Measurements from ENCODE around the gene JAM3.

DNA sequence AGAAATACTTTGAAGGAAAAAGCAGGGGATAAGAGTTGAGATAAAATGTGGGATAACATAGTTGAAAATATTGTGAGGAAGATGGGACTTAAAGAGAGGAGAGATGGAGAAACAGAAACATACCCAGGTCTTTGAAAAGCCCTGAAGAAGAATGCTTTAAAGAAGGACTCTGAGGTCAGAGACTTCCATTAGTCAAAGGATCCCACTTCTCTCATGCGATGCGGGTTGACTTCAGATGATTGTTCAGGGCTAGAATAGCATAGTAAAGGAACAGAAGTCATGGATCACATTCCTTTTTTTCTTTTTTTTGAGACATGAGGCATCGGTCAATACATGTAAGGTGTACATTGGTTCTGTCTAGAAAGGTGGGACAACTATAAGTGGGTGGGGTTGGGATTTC lies 3.5 kb upstream of the JAM3 start:
- TF ChIP-seq, protein P1, sequence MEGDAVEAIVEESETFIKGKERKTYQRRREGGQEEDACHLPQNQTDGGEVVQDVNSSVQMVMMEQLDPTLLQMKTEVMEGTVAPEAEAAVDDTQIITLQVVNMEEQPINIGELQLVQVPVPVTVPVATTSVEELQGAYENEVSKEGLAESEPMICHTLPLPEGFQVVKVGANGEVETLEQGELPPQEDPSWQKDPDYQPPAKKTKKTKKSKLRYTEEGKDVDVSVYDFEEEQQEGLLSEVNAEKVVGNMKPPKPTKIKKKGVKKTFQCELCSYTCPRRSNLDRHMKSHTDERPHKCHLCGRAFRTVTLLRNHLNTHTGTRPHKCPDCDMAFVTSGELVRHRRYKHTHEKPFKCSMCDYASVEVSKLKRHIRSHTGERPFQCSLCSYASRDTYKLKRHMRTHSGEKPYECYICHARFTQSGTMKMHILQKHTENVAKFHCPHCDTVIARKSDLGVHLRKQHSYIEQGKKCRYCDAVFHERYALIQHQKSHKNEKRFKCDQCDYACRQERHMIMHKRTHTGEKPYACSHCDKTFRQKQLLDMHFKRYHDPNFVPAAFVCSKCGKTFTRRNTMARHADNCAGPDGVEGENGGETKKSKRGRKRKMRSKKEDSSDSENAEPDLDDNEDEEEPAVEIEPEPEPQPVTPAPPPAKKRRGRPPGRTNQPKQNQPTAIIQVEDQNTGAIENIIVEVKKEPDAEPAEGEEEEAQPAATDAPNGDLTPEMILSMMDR (IDR thresholded peaks at IDR 0.05; ENCODE audit: borderline replicate concordance, extremely low read depth, low read length, poor library complexity, severe bottlenecking) = no peak
- no peak for TF ChIP-seq EZH2 (IDR thresholded peaks at IDR 0.05; ENCODE audit: borderline replicate concordance, low read depth, low read length, severe bottlenecking)
